Stimulated activated effector memory CD8-positive, alpha-beta T cell treated with anti-CD3 and anti-CD28 coated beads, Interleukin-12 subunit alpha, Interleukin-12 subunit beta, amount 100 ng/mL, for 72 hours (primary cell): ENCODE data around the gene BFAR.
"Not testable (repeated sequence)": the region's sequence is repeated elsewhere in the genome, so short reads cannot be mapped to it uniquely, and the experiment has no call there.

Source experiments
- ATAC-seq: fragments of 150-1000 bp; cut with Tn5 transposase; 2 replicates; pipeline ENCODE4 v1.10.0; 2021
- DNase-seq, 2 donors: peaks; one replicate each; pipeline ENCODE4 v3.0.0; 2021 to 2022; ENCODE audit warnings: low spot score in 2 of 2
- H3K27ac Mint-ChIP-seq: one replicate; pipeline ENCODE4 v1.8.0; 2022; ENCODE audit warnings: mild to moderate bottlenecking, mixed read lengths
- H3K36me3 Mint-ChIP-seq: one replicate; pipeline ENCODE4 v1.8.0; 2022; ENCODE audit warnings: mild to moderate bottlenecking, mixed read lengths
- H3K4me1 Mint-ChIP-seq: one replicate; pipeline ENCODE4 v1.8.0; 2022; ENCODE audit warnings: mixed read lengths
- H3K4me3 Mint-ChIP-seq: one replicate; pipeline ENCODE4 v1.8.0; 2022; ENCODE audit warnings: mild to moderate bottlenecking, mixed read lengths
- H3K9me3 Mint-ChIP-seq: one replicate; pipeline ENCODE4 v1.8.0; 2022; ENCODE audit warnings: mixed read lengths

The BFAR gene

DNA sequence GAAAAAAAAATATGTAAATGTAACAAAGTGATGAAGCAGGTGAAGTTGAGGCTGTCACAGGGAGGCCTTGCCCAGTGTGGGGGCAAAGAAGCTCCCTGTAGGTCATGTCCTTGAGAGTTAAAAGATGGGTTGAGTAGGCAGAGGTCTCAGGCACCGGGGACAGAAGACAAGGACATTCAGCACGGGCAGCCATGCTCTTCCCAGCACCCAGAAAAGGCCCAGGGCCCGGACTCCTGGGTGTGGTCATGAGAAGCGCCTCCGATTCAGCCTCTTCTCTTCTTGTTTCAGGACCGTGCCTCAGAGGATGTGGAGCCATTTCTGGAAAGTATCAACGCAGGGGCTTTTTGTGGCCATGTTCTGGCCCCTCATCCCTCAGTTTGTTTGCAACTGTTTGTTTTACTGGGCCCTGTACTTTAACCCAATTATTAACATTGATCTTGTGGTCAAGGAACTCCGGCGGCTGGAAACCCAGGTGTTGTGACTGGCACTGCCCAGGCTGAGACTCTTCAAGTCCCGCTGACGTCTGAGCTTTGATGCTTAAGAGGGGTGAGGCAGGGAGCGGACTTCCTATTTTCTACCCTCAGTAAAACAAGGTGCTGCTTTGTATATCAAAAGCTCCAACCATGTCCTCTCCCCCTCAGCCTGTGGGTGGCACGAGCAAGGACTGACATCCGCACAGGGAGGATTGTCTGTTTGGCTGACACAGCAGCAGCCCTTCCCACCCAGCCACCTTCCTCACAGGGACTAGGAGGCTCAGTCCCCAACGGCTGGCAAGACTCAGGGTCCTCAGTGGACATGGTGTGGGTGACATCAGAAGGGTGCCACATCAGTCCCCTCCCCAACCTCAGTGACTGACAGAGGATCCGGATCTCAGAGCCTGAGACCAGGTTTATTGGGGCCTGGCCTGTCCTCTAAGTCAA lies 34.9 kb downstream of the BFAR start:
- Mint-ChIP-seq H3K27ac (no peak overlapping the region), H3K36me3 (peaks cover 74% of the 10 kb centered on the region), H3K4me1 (peaks cover 4% of the 10 kb centered on the region)

DNA sequence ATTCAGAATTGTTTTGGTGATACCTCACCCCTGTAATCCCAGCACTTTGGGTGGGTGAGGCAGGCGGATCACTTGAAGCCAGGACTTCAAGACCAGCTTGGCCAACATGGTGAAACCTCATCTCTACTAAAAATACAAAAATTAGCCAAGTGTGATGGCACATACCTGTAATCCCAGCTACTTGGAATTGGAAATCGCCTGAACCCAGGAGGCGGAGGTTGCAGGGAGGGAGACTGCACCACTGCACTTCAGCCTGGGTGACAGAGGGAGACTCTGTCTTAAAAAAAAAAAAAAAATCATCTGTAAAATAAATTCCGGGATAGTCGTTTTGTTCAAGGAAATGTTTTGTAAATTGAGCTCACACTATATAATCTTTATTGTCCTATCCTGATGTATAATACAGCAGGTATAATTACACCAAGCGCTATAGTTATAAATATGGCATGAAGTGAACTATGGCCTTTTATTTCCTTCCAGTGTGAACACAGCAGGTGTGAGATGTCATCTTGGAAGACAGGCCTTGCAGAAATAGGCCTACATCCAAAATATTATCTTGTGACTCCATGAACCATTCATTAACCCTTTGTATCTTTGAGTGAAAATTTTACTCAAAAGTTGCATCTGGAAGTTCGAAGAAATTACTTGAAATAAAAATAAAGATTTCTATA lies 35.9 kb downstream of the BFAR start:
- peaks cover 6% of the 10 kb centered on the region for H3K4me1 Mint-ChIP-seq
- no peaks in the 10 kb centered on the region for H3K9me3 Mint-ChIP-seq
- DNase-seq (no peak), ATAC-seq (no peak)
- no peak overlapping the region for H3K4me3 Mint-ChIP-seq
- no peak overlapping the region for H3K27ac Mint-ChIP-seq
- peaks cover 69% of the 10 kb centered on the region for H3K36me3 Mint-ChIP-seq

More for the DNA sequence above, 34.9 kb downstream of the BFAR start:
- ATAC-seq (no peak), DNase-seq (no peak)
- Mint-ChIP-seq H3K4me3 (no peak overlapping the region), H3K9me3 (no peaks in the 10 kb centered on the region)

DNA sequence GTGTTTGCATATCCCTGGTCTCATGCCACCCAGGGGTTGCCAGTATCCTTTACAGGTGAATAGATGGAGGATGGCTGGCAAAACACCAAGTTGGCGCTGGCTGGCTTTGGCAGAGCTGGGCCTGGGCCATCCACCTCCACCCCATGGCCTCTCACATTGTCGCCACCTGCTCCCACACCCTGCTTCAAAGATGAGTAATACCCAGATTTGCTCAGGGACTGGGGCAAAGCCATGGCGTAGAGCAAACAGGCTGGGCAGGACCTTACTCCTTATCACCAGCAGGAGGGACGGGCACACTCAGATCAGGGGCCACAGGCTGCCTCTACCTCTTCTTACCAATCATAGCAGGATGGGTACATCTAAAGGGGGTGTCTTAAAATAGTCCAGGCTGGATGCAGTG lies 37.0 kb downstream of the BFAR start:
- DNase-seq (no peak), ATAC-seq (peak; percentile 50)
- H3K9me3 Mint-ChIP-seq = no peaks in the 10 kb centered on the region
- H3K36me3 Mint-ChIP-seq = peaks cover 58% of the 10 kb centered on the region
- peaks cover 6% of the 10 kb centered on the region for H3K4me1 Mint-ChIP-seq
- no peak overlapping the region for H3K27ac Mint-ChIP-seq
- no peak overlapping the region for H3K4me3 Mint-ChIP-seq

DNA sequence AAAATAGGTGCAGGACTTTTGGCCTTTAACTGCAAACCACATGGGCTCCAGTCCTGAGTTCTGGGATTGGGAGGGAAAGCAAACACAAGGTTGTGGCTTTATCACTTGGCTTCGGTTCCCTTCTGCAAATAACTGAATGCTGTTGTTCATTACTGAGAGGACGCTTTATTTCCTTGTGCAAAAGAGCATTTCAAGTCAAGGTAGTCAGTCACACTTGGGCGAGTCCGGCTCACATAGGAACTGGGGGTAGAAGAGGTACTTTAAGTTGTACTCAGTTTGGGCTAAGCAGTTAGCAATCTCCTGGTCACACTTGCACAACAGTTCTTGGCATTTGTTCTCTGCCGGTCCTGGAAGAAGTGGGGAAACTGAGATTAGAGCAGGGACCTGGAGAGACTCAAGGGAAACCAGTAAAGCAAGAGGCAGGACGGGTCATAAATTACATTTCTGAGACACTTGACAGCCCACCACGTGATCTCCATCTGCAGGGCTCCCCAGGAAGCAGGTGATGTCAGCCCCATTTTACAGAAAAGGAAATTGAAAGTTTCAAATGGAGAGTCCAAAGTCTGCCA lies 39.7 kb downstream of the BFAR start:
- DNase-seq = no peak
- Mint-ChIP-seq H3K4me3 (no peak overlapping the region), H3K9me3 (no peaks in the 10 kb centered on the region), H3K36me3 (peaks cover 31% of the 10 kb centered on the region), H3K27ac (no peak overlapping the region), H3K4me1 (peaks cover 6% of the 10 kb centered on the region)
- no peak for ATAC-seq

DNA sequence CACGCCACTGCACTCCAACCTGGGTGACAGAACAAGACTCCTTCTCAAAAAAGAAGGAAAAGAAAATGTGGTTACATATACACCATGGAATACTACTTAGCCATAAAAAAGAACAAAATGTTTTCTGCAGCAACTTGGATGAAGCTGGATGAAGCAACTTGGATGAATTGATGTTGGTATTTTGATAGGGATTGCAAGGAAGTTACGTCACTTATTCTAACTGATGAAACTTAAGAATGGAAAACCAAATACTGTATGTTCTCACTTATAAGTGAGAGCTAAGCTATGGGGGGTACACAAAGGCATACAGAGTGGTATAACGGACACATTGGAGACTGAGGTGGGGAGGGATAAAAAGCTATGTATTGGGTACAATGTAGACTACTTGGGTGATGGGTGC lies 43.9 kb downstream of the BFAR start:
- no peak for ATAC-seq
- Mint-ChIP-seq H3K27ac (no peak overlapping the region), H3K36me3 (peaks cover 7% of the 10 kb centered on the region), H3K4me3 (no peak overlapping the region), H3K9me3 (no peaks in the 10 kb centered on the region), H3K4me1 (peaks cover 6% of the 10 kb centered on the region)
- DNase-seq = no peak

DNA sequence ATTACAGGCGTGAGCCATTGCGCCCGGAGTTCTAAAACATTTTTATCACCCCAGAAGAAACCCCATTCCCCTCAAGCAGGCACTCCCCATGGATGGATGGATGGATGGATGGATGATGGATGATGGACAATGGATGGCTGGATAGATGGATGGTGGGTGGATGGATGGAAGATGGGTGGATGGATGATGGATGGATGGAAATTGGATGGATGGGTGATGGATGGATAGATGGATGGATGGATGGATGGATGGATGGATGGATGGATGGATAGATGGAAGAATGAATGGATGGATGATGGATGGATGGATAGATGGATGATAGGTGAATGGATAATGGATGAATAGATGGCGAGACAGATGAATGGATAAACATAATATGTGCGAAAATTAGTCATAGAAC lies 44.9 kb downstream of the BFAR start:
- Mint-ChIP-seq H3K27ac (no peak overlapping the region), H3K36me3 (peaks cover 5% of the 10 kb centered on the region), H3K9me3 (no peaks in the 10 kb centered on the region), H3K4me1 (peaks cover 2% of the 10 kb centered on the region), H3K4me3 (no peak overlapping the region)
- ATAC-seq (no peak), DNase-seq (no peak)

DNA sequence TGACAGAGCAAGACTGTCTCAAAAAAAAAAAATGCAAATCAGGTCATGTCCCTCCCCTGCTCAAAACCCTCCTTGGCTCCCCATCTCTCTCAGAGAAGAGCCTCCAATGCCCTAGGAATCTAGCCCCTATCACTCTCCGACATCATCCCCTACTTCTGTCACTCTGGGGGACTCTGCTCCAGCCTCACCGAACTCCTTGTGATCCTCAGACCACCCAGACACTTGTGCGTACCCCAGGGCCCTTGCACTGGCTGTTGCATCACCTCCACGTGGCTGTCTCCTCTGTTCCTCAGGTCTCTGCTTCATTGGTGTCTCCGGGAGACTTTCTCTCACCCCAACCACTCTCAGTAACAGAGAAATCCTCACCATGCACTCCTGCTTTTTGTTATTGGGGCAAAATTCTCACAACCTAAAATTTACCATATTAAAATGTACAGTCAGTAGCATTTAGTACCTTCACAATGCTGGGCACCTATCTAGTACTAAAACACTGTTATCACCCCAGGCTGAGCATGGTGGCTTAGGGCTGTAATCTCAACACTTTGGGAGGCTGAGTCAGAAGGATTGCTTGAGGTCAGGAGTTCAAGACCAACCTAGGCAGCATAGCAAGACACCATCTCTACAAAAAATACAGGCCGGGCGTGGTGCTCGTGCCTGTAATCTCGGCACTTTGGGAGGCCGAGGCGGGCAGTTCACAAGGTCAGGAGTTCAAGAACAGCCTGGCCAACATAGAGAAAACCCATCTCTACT lies 46.2 kb downstream of the BFAR start:
- H3K27ac Mint-ChIP-seq = no peak overlapping the region
- DNase-seq (no peak), ATAC-seq (no peak)
- H3K36me3 Mint-ChIP-seq = no peaks in the 10 kb centered on the region
- H3K4me3 Mint-ChIP-seq = no peak overlapping the region
- no peaks in the 10 kb centered on the region for H3K9me3 Mint-ChIP-seq
- no peaks in the 10 kb centered on the region for H3K4me1 Mint-ChIP-seq

DNA sequence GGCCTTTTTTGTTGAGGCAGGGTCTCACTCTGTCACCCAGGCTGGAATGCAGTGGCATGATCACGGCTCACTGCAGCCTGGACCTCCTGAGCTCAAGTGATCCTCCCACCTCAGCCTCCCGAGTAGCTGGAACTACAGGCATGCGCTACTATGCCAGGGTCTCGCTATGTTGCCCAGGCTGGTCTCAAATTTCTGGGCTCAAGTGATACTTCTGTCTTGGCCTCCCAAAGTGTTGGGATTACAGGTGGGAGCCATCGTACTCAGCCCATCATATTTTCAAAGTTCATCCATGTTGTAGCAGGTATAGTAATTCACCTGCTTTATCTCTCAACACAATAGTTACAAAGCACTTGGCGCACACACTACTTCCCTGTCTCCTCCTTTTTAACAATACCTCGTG lies 47.6 kb downstream of the BFAR start:
- not testable (repeated sequence) for H3K27ac Mint-ChIP-seq, H3K9me3 Mint-ChIP-seq, H3K4me3 Mint-ChIP-seq, ATAC-seq, H3K36me3 Mint-ChIP-seq, DNase-seq, H3K4me1 Mint-ChIP-seq

DNA sequence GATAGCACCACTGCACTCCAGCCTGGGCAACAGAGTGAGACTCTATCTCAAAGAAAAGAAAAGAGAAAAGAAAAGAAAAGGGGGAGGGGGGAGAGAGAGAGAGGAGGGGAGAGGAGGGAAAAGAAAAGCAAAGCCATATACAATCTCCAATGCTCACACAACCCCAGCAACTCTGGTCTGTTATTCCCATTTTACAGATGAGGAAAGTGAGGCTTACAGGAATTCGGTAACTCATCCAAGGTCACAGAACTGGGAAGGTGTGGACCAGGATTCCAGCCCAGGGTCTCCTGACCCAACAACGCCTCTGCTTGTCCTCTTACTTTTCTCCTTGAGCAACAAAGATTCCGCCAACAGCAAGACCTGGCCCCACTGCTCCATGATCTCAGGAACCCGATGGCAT lies 48.4 kb downstream of the BFAR start:
- ATAC-seq (no peak), DNase-seq (no peak)
- H3K9me3 Mint-ChIP-seq = no peaks in the 10 kb centered on the region
- H3K4me1 Mint-ChIP-seq = no peaks in the 10 kb centered on the region
- H3K4me3 Mint-ChIP-seq = no peak overlapping the region
- no peak overlapping the region for H3K27ac Mint-ChIP-seq
- no peaks in the 10 kb centered on the region for H3K36me3 Mint-ChIP-seq

DNA sequence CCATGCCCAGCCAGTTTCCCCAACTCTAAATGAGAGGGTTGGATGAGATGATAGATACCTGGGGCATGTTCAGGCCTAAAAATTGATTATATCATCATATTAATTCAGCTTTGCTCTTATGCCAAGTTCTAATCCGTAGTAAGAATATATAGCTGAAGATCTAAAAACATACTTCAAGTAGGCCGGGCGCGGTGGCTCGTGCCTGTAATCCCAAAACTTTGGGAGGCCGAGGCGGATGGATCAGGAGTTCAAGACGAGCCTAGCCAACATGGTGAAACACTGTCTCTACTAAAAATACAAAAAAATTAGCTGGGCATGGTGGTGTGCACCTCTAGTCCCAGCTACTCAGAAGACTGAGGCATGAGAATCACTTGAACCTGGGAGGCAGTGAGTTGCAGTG lies 49.4 kb downstream of the BFAR start:
- Mint-ChIP-seq H3K4me3 (no peak overlapping the region), H3K27ac (no peak overlapping the region), H3K9me3 (no peaks in the 10 kb centered on the region), H3K36me3 (no peaks in the 10 kb centered on the region), H3K4me1 (no peaks in the 10 kb centered on the region)
- ATAC-seq (no peak), DNase-seq (no peak)

DNA sequence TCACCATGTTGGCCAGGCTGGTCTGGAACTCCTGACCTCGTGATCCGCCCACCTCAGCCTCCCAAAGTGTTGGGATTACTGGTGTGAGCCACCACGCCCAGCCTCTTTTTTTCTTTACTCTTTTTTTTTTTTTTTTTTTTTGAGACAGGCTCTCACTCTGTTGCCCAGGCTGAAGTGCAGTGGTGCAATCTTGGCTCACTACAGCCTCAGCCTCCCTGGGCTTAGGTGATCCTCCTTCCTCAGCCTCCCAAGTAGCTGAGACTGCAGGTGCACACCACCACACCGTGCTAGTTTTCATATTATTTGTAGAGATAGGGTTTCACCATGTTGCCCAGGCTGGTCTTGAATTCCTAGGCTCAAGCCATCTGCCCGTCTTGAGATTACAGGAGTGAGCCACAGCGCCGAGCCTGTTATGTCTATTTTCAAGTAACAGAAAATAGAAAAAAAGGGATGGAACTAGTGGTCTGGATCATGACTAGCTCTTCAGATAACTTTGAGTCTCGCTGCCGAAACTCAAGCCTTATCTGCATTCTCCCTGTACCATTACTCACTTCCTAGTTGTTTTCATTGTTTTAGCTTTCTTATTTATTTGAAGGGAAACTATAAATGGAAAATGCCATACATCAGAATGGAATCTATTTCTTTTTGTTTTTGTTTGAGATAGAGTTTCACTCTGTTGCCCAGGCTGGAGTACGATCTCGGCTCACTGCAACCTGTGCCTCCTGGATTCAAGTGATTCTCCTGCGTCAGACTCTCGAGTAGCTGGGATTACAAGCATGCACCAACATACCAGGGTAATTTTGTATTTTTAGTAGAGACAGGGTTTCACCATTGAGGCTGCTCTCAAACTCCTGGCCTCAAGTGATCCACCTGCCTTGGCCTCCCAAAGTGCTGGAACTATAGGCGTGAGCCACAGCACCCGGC lies 53.4 kb downstream of the BFAR start:
- not testable (repeated sequence) for ATAC-seq, H3K4me1 Mint-ChIP-seq, H3K36me3 Mint-ChIP-seq, H3K9me3 Mint-ChIP-seq, DNase-seq, H3K27ac Mint-ChIP-seq, H3K4me3 Mint-ChIP-seq

DNA sequence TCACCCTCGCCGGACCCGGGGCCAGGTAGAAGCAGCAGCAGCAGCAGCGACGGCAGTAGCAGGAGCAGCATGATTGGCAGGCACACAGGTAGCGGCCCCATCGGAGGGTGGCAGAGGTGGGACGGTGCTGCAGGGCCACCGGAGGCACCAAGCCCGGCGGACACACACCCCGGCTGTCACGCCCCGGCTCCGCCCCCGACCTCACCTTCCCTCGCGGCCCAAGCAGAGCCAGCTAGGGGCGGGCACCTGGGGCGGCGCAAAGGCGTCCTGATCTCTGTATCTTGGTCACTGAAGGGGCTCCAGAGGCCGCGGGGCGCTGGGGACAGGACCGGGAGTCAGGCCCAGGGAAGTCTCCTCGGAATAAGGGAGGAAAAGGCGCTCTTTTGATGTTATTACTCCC lies 61.4 kb downstream of the BFAR start, which contains the start of gene PLA2G10:
TSS of gene PLA2G10 (minus strand) at position 180 of the 400 bp plus-strand sequence. CDS start at position 101, 79 bp downstream.
- not testable (repeated sequence) for DNase-seq, H3K36me3 Mint-ChIP-seq, H3K4me1 Mint-ChIP-seq, ATAC-seq, H3K4me3 Mint-ChIP-seq, H3K27ac Mint-ChIP-seq, H3K9me3 Mint-ChIP-seq

DNA sequence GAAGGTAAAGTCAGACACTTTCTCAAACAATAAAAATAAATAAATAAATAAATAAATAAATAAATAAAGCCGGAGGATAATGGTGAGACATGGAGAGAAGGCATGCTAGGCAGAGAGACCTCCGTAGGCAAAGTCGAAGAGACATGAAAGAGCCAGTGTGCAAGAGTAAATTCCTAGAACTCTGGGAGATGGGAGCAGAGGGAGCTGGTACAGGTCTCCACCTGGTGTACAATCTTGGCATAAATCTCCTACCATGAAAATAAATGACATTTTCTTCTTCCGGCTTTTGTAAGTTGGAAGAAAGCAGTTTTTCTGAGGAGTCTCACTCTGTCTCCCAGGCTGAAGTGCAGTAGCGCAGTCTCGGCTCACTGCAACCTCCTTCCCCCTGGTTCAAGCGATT lies 69.1 kb downstream of the BFAR start:
- not testable (repeated sequence) for DNase-seq, H3K36me3 Mint-ChIP-seq, H3K4me1 Mint-ChIP-seq, ATAC-seq, H3K9me3 Mint-ChIP-seq, H3K27ac Mint-ChIP-seq, H3K4me3 Mint-ChIP-seq

DNA sequence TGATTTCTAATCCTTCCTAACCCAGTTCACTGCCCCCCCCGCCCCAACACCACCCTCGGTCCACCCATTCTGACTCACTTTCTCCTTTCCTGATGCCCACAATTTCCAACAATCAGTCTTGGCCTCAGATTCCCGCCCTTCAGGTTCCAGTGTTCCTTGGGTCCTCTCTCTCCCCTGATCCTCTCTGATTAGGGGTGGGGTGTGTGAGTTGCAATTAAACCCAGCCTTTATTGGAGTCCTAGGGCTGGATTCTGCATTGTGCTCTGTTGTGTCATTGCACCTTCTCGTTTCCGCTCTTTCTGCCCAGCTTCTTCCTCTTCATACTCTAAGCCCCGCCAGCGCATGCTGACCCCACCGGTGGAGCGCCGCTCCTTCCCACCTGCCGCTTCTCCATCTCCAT lies 69.9 kb downstream of the BFAR start:
- peak; percentile 9 for ATAC-seq
- H3K4me3 Mint-ChIP-seq = not testable (repeated sequence)

More for the DNA sequence above, 69.9 kb downstream of the BFAR start:
- H3K36me3 Mint-ChIP-seq, H3K4me1 Mint-ChIP-seq, H3K9me3 Mint-ChIP-seq, DNase-seq, H3K27ac Mint-ChIP-seq: not testable (repeated sequence)
